ENCODE measurements around the gene CASP8. TPM values are rescaled to one million over a fixed set of nuclear protein-coding genes. Genes with fewer than 3 reads are reported as not detected.
A peak's percentile ranks its signal among the peaks of the same experiment; 100 is the strongest.

The CASP8 gene
- total RNA-seq, 1 donor = 23.2 TPM

DNA sequence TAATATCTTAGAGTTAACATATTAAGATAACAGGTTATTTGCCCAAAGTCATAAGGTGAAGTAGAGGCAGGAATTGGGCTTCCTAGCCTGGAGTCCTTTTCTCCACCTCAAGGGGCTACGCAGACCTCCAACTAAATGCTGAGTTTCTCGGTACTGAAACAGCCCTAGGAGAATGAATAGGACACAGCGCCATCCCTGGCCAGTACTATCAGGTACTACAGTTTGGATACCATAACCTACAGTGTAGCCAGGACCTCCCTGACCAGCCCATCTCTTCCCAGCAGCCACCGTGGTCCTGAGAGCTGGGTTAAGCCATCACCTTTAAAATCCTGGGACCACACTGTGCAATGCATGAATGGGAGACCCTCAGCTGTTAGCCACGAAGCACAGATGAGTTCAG, 15.7 kb downstream of the CASP8 start:
- DNase-seq (ENCODE audit: insufficient read length, low spot score, missing footprints) = no peak
- Histone ChIP-seq H3K4me3 (ENCODE audit: insufficient read depth, low read length) (no peak overlapping the region), H3K4me1 (ENCODE audit: insufficient read depth, low read length) (no peaks in the 10 kb centered on the region), H3K36me3 (ENCODE audit: insufficient read depth, low read length) (peaks cover 52% of the 10 kb centered on the region), H3K4me2 (ENCODE audit: insufficient read depth, low read length) (no peak overlapping the region), H3K27ac (ENCODE audit: low read depth, low read length) (no peak overlapping the region), H3K9me3 (ENCODE audit: low read depth, low read length) (no peaks in the 10 kb centered on the region), H2AFZ (ENCODE audit: low read length) (no peak overlapping the region), H3K79me2 (ENCODE audit: insufficient read depth, low read length) (no peaks in the 10 kb centered on the region), H3K27me3 (ENCODE audit: insufficient read depth, low read length) (no peaks in the 10 kb centered on the region), H4K20me1 (ENCODE audit: insufficient read depth, low read length) (no peaks in the 10 kb centered on the region)
- TF ChIP-seq, protein P1, sequence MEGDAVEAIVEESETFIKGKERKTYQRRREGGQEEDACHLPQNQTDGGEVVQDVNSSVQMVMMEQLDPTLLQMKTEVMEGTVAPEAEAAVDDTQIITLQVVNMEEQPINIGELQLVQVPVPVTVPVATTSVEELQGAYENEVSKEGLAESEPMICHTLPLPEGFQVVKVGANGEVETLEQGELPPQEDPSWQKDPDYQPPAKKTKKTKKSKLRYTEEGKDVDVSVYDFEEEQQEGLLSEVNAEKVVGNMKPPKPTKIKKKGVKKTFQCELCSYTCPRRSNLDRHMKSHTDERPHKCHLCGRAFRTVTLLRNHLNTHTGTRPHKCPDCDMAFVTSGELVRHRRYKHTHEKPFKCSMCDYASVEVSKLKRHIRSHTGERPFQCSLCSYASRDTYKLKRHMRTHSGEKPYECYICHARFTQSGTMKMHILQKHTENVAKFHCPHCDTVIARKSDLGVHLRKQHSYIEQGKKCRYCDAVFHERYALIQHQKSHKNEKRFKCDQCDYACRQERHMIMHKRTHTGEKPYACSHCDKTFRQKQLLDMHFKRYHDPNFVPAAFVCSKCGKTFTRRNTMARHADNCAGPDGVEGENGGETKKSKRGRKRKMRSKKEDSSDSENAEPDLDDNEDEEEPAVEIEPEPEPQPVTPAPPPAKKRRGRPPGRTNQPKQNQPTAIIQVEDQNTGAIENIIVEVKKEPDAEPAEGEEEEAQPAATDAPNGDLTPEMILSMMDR (IDR thresholded peaks at IDR 0.05; ENCODE audit: extremely low read depth, low read depth, low read length) = peak; percentile 12

DNA sequence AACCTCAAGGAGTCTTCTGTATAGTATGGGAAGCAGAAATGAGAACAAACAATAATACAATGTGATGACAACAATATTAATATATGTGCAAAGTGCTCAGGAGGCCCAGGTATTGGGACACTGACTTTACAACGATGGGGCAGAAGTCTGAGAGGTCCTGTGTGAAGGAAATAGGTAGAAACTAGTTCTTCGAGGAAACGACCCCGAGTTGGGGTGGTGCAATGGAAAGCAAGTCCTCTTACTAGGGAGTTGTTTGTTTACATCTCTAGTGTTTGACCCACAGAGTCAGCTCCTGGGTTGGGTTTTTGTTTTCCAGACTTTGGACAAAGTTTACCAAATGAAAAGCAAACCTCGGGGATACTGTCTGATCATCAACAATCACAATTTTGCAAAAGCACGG, 16.2 kb downstream of the CASP8 start:
- Histone ChIP-seq H2AFZ (ENCODE audit: low read length) (no peak overlapping the region), H3K4me2 (ENCODE audit: insufficient read depth, low read length) (no peak overlapping the region), H4K20me1 (ENCODE audit: insufficient read depth, low read length) (no peaks in the 10 kb centered on the region), H3K27ac (ENCODE audit: low read depth, low read length) (no peak overlapping the region), H3K79me2 (ENCODE audit: insufficient read depth, low read length) (no peaks in the 10 kb centered on the region), H3K36me3 (ENCODE audit: insufficient read depth, low read length) (peaks cover 52% of the 10 kb centered on the region), H3K4me1 (ENCODE audit: insufficient read depth, low read length) (no peaks in the 10 kb centered on the region), H3K9me3 (ENCODE audit: low read depth, low read length) (no peaks in the 10 kb centered on the region), H3K27me3 (ENCODE audit: insufficient read depth, low read length) (no peaks in the 10 kb centered on the region), H3K4me3 (ENCODE audit: insufficient read depth, low read length) (no peak overlapping the region)
- no peak for DNase-seq (ENCODE audit: insufficient read length, low spot score, missing footprints)
- TF ChIP-seq, protein P1 (IDR thresholded peaks at IDR 0.05; ENCODE audit: extremely low read depth, low read depth, low read length) = no peak

DNA sequence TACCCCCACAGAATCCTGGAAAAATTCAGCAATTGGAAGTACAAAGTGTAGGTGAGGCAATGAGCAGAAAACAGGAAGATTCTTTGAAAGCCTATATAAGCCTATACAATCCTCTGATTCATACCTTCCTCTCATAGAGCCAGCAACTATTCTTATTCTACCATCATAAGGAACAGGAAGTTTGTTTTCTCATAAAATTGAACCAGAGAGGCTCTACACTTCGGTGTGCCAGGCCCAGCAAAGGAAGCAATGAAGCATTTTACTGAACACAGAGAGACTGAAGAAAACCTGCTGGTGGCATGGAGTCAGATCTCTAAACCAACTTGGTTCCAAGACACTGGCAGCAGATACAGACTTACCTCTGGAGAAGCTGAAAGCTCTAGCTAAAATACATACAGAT, 18.7 kb downstream of the CASP8 start:
- H4K20me1 ChIP-seq (ENCODE audit: insufficient read depth, low read length) = no peaks in the 10 kb centered on the region
- no peak overlapping the region for H2AFZ ChIP-seq (ENCODE audit: low read length)
- TF ChIP-seq, protein P1 (IDR thresholded peaks at IDR 0.05; ENCODE audit: extremely low read depth, low read depth, low read length) = no peak
- no peak overlapping the region for H3K27ac ChIP-seq (ENCODE audit: low read depth, low read length)
- no peaks in the 10 kb centered on the region for H3K79me2 ChIP-seq (ENCODE audit: insufficient read depth, low read length)
- no peak overlapping the region for H3K4me2 ChIP-seq (ENCODE audit: insufficient read depth, low read length)
- no peaks in the 10 kb centered on the region for H3K9me3 ChIP-seq (ENCODE audit: low read depth, low read length)
- no peak for DNase-seq (ENCODE audit: insufficient read length, low spot score, missing footprints)
- H3K27me3 ChIP-seq (ENCODE audit: insufficient read depth, low read length) = no peaks in the 10 kb centered on the region
- H3K36me3 ChIP-seq (ENCODE audit: insufficient read depth, low read length) = peaks cover 35% of the 10 kb centered on the region
- no peak overlapping the region for H3K4me3 ChIP-seq (ENCODE audit: insufficient read depth, low read length)
- H3K4me1 ChIP-seq (ENCODE audit: insufficient read depth, low read length) = no peaks in the 10 kb centered on the region

DNA sequence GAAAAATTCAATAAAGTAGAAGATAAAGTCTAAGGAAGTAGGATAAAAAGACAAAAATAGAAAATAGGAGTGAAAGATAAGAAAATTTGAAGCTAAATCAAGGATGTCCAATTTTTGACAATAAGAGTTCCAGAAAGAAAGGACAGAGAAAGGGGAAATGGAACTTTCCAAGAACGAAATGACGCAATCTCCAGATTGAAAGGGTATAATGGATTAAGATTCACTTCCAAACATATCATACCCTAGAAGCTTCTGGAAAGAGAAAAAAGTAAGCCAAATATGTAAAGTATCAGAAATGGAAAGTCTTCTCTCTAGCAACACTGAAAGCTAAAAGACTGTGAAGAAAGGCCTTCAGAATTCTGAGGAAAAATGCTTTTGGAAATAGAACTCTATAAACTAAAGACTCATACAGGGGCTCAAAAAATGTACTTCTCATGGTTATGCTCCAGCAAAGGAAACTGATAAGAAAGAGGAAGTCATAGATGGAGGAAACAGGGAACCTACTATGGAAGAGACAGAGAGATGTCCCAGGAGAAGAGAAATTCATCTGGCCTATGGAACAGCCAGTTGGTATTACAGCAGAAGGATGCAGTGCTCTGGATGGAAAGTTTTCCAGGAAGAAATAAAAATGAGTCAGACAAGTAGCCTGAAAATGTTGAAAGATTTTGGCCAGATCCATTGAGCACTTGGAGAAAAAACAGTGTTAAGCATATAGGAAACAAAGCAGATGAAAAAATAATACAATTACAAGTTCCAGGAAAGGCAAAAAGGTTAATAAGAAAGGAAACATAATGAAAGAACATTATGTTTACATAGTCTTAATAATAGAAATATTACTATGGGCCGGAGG, 20.1 kb downstream of the CASP8 start:
- DNase-seq (ENCODE audit: insufficient read length, low spot score, missing footprints) = no peak
- Histone ChIP-seq H3K36me3 (ENCODE audit: insufficient read depth, low read length) (peaks cover 34% of the 10 kb centered on the region), H3K4me1 (ENCODE audit: insufficient read depth, low read length) (no peaks in the 10 kb centered on the region), H4K20me1 (ENCODE audit: insufficient read depth, low read length) (no peaks in the 10 kb centered on the region), H3K4me2 (ENCODE audit: insufficient read depth, low read length) (no peak overlapping the region), H3K9me3 (ENCODE audit: low read depth, low read length) (no peaks in the 10 kb centered on the region), H3K79me2 (ENCODE audit: insufficient read depth, low read length) (no peaks in the 10 kb centered on the region), H3K27ac (ENCODE audit: low read depth, low read length) (no peak overlapping the region), H3K27me3 (ENCODE audit: insufficient read depth, low read length) (no peaks in the 10 kb centered on the region), H2AFZ (ENCODE audit: low read length) (no peak overlapping the region), H3K4me3 (ENCODE audit: insufficient read depth, low read length) (no peak overlapping the region)
- TF ChIP-seq, protein P1 (IDR thresholded peaks at IDR 0.05; ENCODE audit: extremely low read depth, low read depth, low read length) = no peak

Measured in osteoblast (primary cell).